ENCODE measurements around the gene PDE7B. TPM values are rescaled to one million over a fixed set of nuclear protein-coding genes. Genes with fewer than 3 reads are reported as not detected.

The PDE7B gene
- total and polyA plus RNA-seq, 2 of the 13 experiments (the other 11 are each of a cell fraction or from before 2014, with no cell fraction given) = not detected

DNA sequence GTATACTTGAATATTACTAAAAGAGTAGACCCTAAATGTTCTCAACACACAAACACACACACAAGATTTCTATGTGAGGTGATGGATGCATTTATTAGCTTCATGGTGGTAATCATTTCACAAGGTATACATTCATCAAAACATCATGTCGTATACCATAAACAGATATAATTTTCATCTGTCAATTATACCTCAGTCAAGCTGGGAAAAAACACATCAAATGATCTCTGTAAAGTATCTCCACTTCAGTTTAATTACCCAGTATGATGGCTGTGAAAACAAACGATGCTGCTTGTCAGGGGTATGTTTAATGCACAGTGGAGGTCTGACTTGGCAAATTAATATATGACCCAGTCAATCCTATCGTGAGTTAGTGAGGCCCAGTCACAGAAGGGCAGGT is 241.4 kb downstream of the PDE7B start:
- DNase-seq (ENCODE audit: low spot score) = no peak
- POLR2A ChIA-PET = no interaction called here
- Histone ChIP-seq H3K79me2 (ENCODE audit: insufficient read depth, low read length) (no peaks in the 10 kb centered on the region), H3K4me3 (replicated peaks in 1 of 3; ENCODE audit: insufficient read depth in 1 of 3, low read depth in 2 of 3, low read length in 3 of 3) (no peak overlapping the region), H3K27ac (ENCODE audit: extremely low read length, insufficient read depth, low read length) (no peak overlapping the region), H3K27me3 (ENCODE audit: control insufficient read depth in 1 of 2, insufficient read depth in 2 of 2, low read length in 2 of 2) (no peaks in the 10 kb centered on the region), H3K4me2 (ENCODE audit: low read depth, low read length) (no peak overlapping the region), H4K20me1 (ENCODE audit: insufficient read depth, low read length) (no peaks in the 10 kb centered on the region), H3K36me3 (replicated peaks in 1 of 2; ENCODE audit: control insufficient read depth in 1 of 2, insufficient read depth in 2 of 2, low read length in 2 of 2) (no peaks in the 10 kb centered on the region), H3K9me3 (ENCODE audit: low read length) (no peaks in the 10 kb centered on the region), H3K4me1 (ENCODE audit: insufficient read depth, low read length) (peaks cover 15% of the 10 kb centered on the region), H2AFZ (ENCODE audit: low read length) (no peak overlapping the region), H3K9ac (ENCODE audit: insufficient read depth, low read depth, low read length) (no peak overlapping the region)
- in situ Hi-C loops (cut with HindIII; ENCODE audit: extremely low pct_ligation_motif_present, low pct_unique_long_range_greater_than_20kb) = no loop called here
- TF ChIP-seq, protein P1, sequence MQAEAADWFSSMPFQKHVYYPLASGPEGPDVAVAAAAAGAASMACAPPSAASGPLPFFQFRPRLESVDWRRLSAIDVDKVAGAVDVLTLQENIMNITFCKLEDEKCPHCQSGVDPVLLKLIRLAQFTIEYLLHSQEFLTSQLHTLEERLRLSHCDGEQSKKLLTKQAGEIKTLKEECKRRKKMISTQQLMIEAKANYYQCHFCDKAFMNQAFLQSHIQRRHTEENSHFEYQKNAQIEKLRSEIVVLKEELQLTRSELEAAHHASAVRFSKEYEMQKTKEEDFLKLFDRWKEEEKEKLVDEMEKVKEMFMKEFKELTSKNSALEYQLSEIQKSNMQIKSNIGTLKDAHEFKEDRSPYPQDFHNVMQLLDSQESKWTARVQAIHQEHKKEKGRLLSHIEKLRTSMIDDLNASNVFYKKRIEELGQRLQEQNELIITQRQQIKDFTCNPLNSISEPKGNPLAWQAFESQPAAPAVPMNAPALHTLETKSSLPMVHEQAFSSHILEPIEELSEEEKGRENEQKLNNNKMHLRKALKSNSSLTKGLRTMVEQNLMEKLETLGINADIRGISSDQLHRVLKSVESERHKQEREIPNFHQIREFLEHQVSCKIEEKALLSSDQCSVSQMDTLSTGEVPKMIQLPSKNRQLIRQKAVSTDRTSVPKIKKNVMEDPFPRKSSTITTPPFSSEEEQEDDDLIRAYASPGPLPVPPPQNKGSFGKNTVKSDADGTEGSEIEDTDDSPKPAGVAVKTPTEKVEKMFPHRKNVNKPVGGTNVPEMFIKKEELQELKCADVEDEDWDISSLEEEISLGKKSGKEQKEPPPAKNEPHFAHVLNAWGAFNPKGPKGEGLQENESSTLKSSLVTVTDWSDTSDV (CRISPR knock-in tag; IDR thresholded peaks at IDR 0.05) = no peak
- TF ChIP-seq ISL2 (CRISPR knock-in tag; IDR thresholded peaks at IDR 0.05) (no peak), RAD51 (IDR thresholded peaks at IDR 0.05; ENCODE audit: borderline replicate concordance) (no peak), ZNF34 (CRISPR knock-in tag; IDR thresholded peaks at IDR 0.05; ENCODE audit: borderline replicate concordance) (no peak), SMARCC2 (IDR thresholded peaks at IDR 0.05) (no peak), ZMYM2 (CRISPR knock-in tag; IDR thresholded peaks at IDR 0.05) (no peak), SIN3A (IDR thresholded peaks at IDR 0.05; ENCODE audit: borderline replicate concordance, low read depth, low read length) (no peak), HCFC1 (IDR thresholded peaks at IDR 0.05; ENCODE audit: low read depth, low read length) (no peak), EEA1 (CRISPR knock-in tag; IDR thresholded peaks at IDR 0.05; ENCODE audit: borderline replicate concordance) (no peak), MEF2D (CRISPR knock-in tag; IDR thresholded peaks at IDR 0.05) (no peak)
- TF ChIP-seq, protein P2, sequence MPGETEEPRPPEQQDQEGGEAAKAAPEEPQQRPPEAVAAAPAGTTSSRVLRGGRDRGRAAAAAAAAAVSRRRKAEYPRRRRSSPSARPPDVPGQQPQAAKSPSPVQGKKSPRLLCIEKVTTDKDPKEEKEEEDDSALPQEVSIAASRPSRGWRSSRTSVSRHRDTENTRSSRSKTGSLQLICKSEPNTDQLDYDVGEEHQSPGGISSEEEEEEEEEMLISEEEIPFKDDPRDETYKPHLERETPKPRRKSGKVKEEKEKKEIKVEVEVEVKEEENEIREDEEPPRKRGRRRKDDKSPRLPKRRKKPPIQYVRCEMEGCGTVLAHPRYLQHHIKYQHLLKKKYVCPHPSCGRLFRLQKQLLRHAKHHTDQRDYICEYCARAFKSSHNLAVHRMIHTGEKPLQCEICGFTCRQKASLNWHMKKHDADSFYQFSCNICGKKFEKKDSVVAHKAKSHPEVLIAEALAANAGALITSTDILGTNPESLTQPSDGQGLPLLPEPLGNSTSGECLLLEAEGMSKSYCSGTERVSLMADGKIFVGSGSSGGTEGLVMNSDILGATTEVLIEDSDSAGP (CRISPR knock-in tag; IDR thresholded peaks at IDR 0.05; ENCODE audit: borderline replicate concordance) = no peak
- TF ChIP-seq, protein P3, sequence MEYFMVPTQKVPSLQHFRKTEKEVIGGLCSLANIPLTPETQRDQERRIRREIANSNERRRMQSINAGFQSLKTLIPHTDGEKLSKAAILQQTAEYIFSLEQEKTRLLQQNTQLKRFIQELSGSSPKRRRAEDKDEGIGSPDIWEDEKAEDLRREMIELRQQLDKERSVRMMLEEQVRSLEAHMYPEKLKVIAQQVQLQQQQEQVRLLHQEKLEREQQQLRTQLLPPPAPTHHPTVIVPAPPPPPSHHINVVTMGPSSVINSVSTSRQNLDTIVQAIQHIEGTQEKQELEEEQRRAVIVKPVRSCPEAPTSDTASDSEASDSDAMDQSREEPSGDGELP (IDR thresholded peaks at IDR 0.05; ENCODE audit: borderline replicate concordance, low read depth) = no peak
- TF ChIP-seq, protein P4, sequence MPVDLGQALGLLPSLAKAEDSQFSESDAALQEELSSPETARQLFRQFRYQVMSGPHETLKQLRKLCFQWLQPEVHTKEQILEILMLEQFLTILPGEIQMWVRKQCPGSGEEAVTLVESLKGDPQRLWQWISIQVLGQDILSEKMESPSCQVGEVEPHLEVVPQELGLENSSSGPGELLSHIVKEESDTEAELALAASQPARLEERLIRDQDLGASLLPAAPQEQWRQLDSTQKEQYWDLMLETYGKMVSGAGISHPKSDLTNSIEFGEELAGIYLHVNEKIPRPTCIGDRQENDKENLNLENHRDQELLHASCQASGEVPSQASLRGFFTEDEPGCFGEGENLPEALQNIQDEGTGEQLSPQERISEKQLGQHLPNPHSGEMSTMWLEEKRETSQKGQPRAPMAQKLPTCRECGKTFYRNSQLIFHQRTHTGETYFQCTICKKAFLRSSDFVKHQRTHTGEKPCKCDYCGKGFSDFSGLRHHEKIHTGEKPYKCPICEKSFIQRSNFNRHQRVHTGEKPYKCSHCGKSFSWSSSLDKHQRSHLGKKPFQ (CRISPR knock-in tag; IDR thresholded peaks at IDR 0.05; ENCODE audit: insufficient replicate concordance) = no peak
- no peak for FAIRE-seq
- no peak for ATAC-seq
- CTCF ChIA-PET (ENCODE audit: low intra/inter-chr PET ratio, low total read pairs) = no interaction called here
- BruUV-seq (replicated peaks) = no TSS peak
- WGBS (ENCODE audit: low lambda C conversion rate) = 32% methylated on average over 3 of the region's 3 CpGs
- intact Hi-C loops (cut with micrococcal nuclease; ENCODE audit: unreplicated experiment) = no loop called here
